ENCODE results near the gene UVRAG.

Gene UVRAG

GRCh38 chr11:76185511-76185910 lies 370.5 kb downstream of the UVRAG start:
- TF ChIP-seq TCF12 (IDR thresholded peaks at IDR 0.05; ENCODE audit: low read depth), result no peak
- no peak for TF ChIP-seq MAX (IDR thresholded peaks at IDR 0.05)
- no peak for TF ChIP-seq USF1 (IDR thresholded peaks at IDR 0.05)
- no peak for TF ChIP-seq TEAD4 (IDR thresholded peaks at IDR 0.05)
- no peak for TF ChIP-seq YY1 (IDR thresholded peaks at IDR 0.05; ENCODE audit: low read depth)
- TF ChIP-seq CEBPB (IDR thresholded peaks at IDR 0.05), result no peak
- no peak for TF ChIP-seq FOXM1 (IDR thresholded peaks at IDR 0.05; ENCODE audit: borderline replicate concordance, low read depth)
- no peak for TF ChIP-seq NFIC (IDR thresholded peaks at IDR 0.05)
- no peak for TF ChIP-seq TAF1 (IDR thresholded peaks at IDR 0.05; ENCODE audit: low read depth)

GRCh38 chr11:76185931-76186401 lies 371.0 kb downstream of the UVRAG start:
- TF ChIP-seq YY1 (IDR thresholded peaks at IDR 0.05; ENCODE audit: low read depth) (no peak), FOXM1 (IDR thresholded peaks at IDR 0.05; ENCODE audit: borderline replicate concordance, low read depth) (no peak), CREB1 (IDR thresholded peaks at IDR 0.05; ENCODE audit: low read depth) (no peak), USF1 (IDR thresholded peaks at IDR 0.05) (no peak), EGR1 (IDR thresholded peaks at IDR 0.05) (no peak)

- TF ChIP-seq CREB1 (IDR thresholded peaks at IDR 0.05; ENCODE audit: low read depth), result no peak
- TF ChIP-seq USF1 (IDR thresholded peaks at IDR 0.05), result no peak
- TF ChIP-seq TEAD4 (IDR thresholded peaks at IDR 0.05), result no peak
Measured at GRCh38 chr11:76186776-76187279, 371.8 kb downstream of the UVRAG start.

- TF ChIP-seq TCF12 (IDR thresholded peaks at IDR 0.05; ENCODE audit: low read depth), result no peak
- TF ChIP-seq ZBTB7A (IDR thresholded peaks at IDR 0.05; ENCODE audit: low read depth), result no peak
- no peak for TF ChIP-seq TEAD4 (IDR thresholded peaks at IDR 0.05)
- TF ChIP-seq FOXM1 (IDR thresholded peaks at IDR 0.05; ENCODE audit: borderline replicate concordance, low read depth), result no peak
- no peak for TF ChIP-seq CREB1 (IDR thresholded peaks at IDR 0.05; ENCODE audit: low read depth)
- TF ChIP-seq MAX (IDR thresholded peaks at IDR 0.05), result no peak
- TF ChIP-seq YY1 (IDR thresholded peaks at IDR 0.05; ENCODE audit: low read depth), result no peak
- TF ChIP-seq REST (IDR thresholded peaks at IDR 0.05; ENCODE audit: low read depth), result no peak
- no peak for TF ChIP-seq EP300 (IDR thresholded peaks at IDR 0.05; ENCODE audit: borderline replicate concordance)
- TF ChIP-seq EGR1 (IDR thresholded peaks at IDR 0.05), result no peak
- no peak for TF ChIP-seq USF1 (IDR thresholded peaks at IDR 0.05)
- no peak for TF ChIP-seq CEBPB (IDR thresholded peaks at IDR 0.05)
- TF ChIP-seq TAF1 (IDR thresholded peaks at IDR 0.05; ENCODE audit: low read depth), result no peak
- no peak for TF ChIP-seq RAD21 (IDR thresholded peaks at IDR 0.05; ENCODE audit: low read depth)
Measured at GRCh38 chr11:76188873-76189272, 373.9 kb downstream of the UVRAG start.

- TF ChIP-seq CREB1 (IDR thresholded peaks at IDR 0.05; ENCODE audit: low read depth), result no peak
- TF ChIP-seq REST (IDR thresholded peaks at IDR 0.05; ENCODE audit: low read depth), result no peak
- TF ChIP-seq TAF1 (IDR thresholded peaks at IDR 0.05; ENCODE audit: low read depth), result no peak
- no peak for TF ChIP-seq TEAD4 (IDR thresholded peaks at IDR 0.05)
- no peak for TF ChIP-seq NFIC (IDR thresholded peaks at IDR 0.05)
- TF ChIP-seq ZBTB7A (IDR thresholded peaks at IDR 0.05; ENCODE audit: low read depth), result no peak
- no peak for TF ChIP-seq CEBPB (IDR thresholded peaks at IDR 0.05)
- TF ChIP-seq RAD21 (IDR thresholded peaks at IDR 0.05; ENCODE audit: low read depth), result no peak
- TF ChIP-seq USF1 (IDR thresholded peaks at IDR 0.05), result no peak
- no peak for TF ChIP-seq EGR1 (IDR thresholded peaks at IDR 0.05)
- TF ChIP-seq FOXM1 (IDR thresholded peaks at IDR 0.05; ENCODE audit: borderline replicate concordance, low read depth), result no peak
- TF ChIP-seq YY1 (IDR thresholded peaks at IDR 0.05; ENCODE audit: low read depth), result no peak
- no peak for TF ChIP-seq MAX (IDR thresholded peaks at IDR 0.05)
- no peak for TF ChIP-seq EP300 (IDR thresholded peaks at IDR 0.05; ENCODE audit: borderline replicate concordance)
- no peak for TF ChIP-seq TCF12 (IDR thresholded peaks at IDR 0.05; ENCODE audit: low read depth)
Measured at GRCh38 chr11:76189682-76190081, 374.7 kb downstream of the UVRAG start.

All from Ishikawa (cell line).